Measurements from ENCODE around the gene PARP11.
A peak's percentile ranks its signal among the peaks of the same experiment; 100 is the strongest.

The PARP11 gene

DNA sequence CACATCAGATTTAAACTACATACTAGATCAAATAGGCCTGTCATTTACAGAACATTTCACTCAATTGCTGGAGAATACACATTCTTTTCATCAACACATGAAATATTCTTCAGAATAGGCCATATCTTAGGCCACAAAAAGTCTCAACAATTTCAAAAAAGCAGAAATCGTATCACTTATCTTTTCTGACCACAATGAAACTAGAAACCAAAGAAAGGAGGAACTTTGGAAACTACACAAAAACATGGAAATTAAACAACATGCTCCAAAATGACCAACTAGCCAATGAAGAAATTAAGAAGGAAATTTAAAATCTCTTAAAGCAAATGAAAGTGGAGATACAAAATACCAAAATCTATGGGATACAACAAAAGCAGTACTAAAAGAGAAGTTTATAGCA, 35.1 kb downstream of the PARP11 start:
- Histone ChIP-seq H3K4me3 (ENCODE audit: low read length) (no peak overlapping the region), H3K27me3 (ENCODE audit: low read depth, low read length) (no peaks in the 10 kb centered on the region), H3K79me2 (ENCODE audit: low read length) (no peaks in the 10 kb centered on the region), H3K36me3 (replicated peaks; ENCODE audit: low read depth, low read length) (no peaks in the 10 kb centered on the region), H3K9me3 (ENCODE audit: insufficient read depth, low read length) (no peaks in the 10 kb centered on the region), H3K4me2 (ENCODE audit: low read length) (peak overlapping the region; percentile 27), H3K9ac (ENCODE audit: low read length) (no peak overlapping the region), H2AFZ (ENCODE audit: low read depth, low read length) (no peak overlapping the region), H4K20me1 (ENCODE audit: insufficient read depth, low read length) (no peaks in the 10 kb centered on the region), H3K4me1 (ENCODE audit: low read length) (peaks cover 10% of the 10 kb centered on the region), H3K27ac (ENCODE audit: low read length) (no peak overlapping the region)
- TF ChIP-seq, protein P1, sequence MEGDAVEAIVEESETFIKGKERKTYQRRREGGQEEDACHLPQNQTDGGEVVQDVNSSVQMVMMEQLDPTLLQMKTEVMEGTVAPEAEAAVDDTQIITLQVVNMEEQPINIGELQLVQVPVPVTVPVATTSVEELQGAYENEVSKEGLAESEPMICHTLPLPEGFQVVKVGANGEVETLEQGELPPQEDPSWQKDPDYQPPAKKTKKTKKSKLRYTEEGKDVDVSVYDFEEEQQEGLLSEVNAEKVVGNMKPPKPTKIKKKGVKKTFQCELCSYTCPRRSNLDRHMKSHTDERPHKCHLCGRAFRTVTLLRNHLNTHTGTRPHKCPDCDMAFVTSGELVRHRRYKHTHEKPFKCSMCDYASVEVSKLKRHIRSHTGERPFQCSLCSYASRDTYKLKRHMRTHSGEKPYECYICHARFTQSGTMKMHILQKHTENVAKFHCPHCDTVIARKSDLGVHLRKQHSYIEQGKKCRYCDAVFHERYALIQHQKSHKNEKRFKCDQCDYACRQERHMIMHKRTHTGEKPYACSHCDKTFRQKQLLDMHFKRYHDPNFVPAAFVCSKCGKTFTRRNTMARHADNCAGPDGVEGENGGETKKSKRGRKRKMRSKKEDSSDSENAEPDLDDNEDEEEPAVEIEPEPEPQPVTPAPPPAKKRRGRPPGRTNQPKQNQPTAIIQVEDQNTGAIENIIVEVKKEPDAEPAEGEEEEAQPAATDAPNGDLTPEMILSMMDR (IDR thresholded peaks at IDR 0.05; ENCODE audit: low read depth, low read length), result no peak
- no peak for TF ChIP-seq EZH2phosphoT487 (IDR thresholded peaks at IDR 0.05; ENCODE audit: low read depth)

DNA sequence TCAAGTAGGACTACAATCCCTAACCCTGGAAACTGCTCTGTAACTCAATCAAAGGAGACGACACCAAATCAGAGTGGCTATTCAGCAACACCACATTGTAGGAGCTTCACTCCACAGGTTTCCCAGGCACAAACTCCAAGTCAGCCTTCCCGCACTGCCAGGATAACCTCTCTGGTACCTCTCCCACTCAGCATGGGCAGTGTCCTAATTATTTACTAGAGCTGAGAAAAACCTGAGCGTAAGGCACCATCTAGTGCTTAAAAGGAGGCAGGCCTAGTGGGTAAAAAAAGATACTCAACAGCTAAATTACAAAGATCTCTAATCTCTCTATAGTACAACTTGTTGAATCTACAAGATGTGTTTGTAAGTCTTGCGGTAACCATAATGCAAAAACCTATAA, 36.1 kb downstream of the PARP11 start:
- H3K4me2 ChIP-seq (ENCODE audit: low read length), result no peak overlapping the region
- no peak for TF ChIP-seq EZH2phosphoT487 (IDR thresholded peaks at IDR 0.05; ENCODE audit: low read depth)
- TF ChIP-seq, protein P1 (IDR thresholded peaks at IDR 0.05; ENCODE audit: low read depth, low read length), result no peak
- H3K4me3 ChIP-seq (ENCODE audit: low read length), result no peak overlapping the region

GRCh38 chr12:3836641-3837040, 36.6 kb downstream of the PARP11 start:
- Histone ChIP-seq H3K9me3 (ENCODE audit: insufficient read depth, low read length) (no peaks in the 10 kb centered on the region), H3K27me3 (ENCODE audit: low read depth, low read length) (no peaks in the 10 kb centered on the region), H3K4me2 (ENCODE audit: low read length) (no peak overlapping the region), H3K4me1 (ENCODE audit: low read length) (peaks cover 10% of the 10 kb centered on the region), H3K27ac (ENCODE audit: low read length) (no peak overlapping the region), H2AFZ (ENCODE audit: low read depth, low read length) (no peak overlapping the region), H3K9ac (ENCODE audit: low read length) (no peak overlapping the region), H3K36me3 (replicated peaks; ENCODE audit: low read depth, low read length) (no peaks in the 10 kb centered on the region), H4K20me1 (ENCODE audit: insufficient read depth, low read length) (no peaks in the 10 kb centered on the region), H3K79me2 (ENCODE audit: low read length) (no peaks in the 10 kb centered on the region), H3K4me3 (ENCODE audit: low read length) (no peak overlapping the region)
- TF ChIP-seq, protein P1 (IDR thresholded peaks at IDR 0.05; ENCODE audit: low read depth, low read length), result no peak
- TF ChIP-seq EZH2phosphoT487 (IDR thresholded peaks at IDR 0.05; ENCODE audit: low read depth), result no peak

More for the DNA sequence above, 36.1 kb downstream of the PARP11 start:
- H3K36me3 ChIP-seq (replicated peaks; ENCODE audit: low read depth, low read length), result no peaks in the 10 kb centered on the region
- no peak overlapping the region for H3K9ac ChIP-seq (ENCODE audit: low read length)
- H3K27ac ChIP-seq (ENCODE audit: low read length), result no peak overlapping the region
- no peaks in the 10 kb centered on the region for H3K27me3 ChIP-seq (ENCODE audit: low read depth, low read length)
- H2AFZ ChIP-seq (ENCODE audit: low read depth, low read length), result no peak overlapping the region
- H3K79me2 ChIP-seq (ENCODE audit: low read length), result no peaks in the 10 kb centered on the region
- H3K4me1 ChIP-seq (ENCODE audit: low read length), result peaks cover 10% of the 10 kb centered on the region
- no peaks in the 10 kb centered on the region for H4K20me1 ChIP-seq (ENCODE audit: insufficient read depth, low read length)
- H3K9me3 ChIP-seq (ENCODE audit: insufficient read depth, low read length), result no peaks in the 10 kb centered on the region

GRCh38 chr12:3835914-3836313, 37.3 kb downstream of the PARP11 start:
- Histone ChIP-seq H3K9me3 (ENCODE audit: insufficient read depth, low read length) (no peaks in the 10 kb centered on the region), H3K4me1 (ENCODE audit: low read length) (peaks cover 10% of the 10 kb centered on the region), H3K27ac (ENCODE audit: low read length) (no peak overlapping the region), H3K9ac (ENCODE audit: low read length) (no peak overlapping the region), H3K4me3 (ENCODE audit: low read length) (no peak overlapping the region), H3K36me3 (replicated peaks; ENCODE audit: low read depth, low read length) (no peaks in the 10 kb centered on the region), H3K79me2 (ENCODE audit: low read length) (no peaks in the 10 kb centered on the region), H3K27me3 (ENCODE audit: low read depth, low read length) (no peaks in the 10 kb centered on the region), H4K20me1 (ENCODE audit: insufficient read depth, low read length) (no peaks in the 10 kb centered on the region), H3K4me2 (ENCODE audit: low read length) (no peak overlapping the region), H2AFZ (ENCODE audit: low read depth, low read length) (no peak overlapping the region)
- TF ChIP-seq, protein P1 (IDR thresholded peaks at IDR 0.05; ENCODE audit: low read depth, low read length), result no peak
- TF ChIP-seq EZH2phosphoT487 (IDR thresholded peaks at IDR 0.05; ENCODE audit: low read depth), result no peak
